HEK293 (cell line): ENCODE measurements around the gene KRTAP10-1.

Source experiments
- CTCF ChIA-PET: fragments of 350-600 bp; formaldehyde crosslinking; extraction: SDS; loops from one replicate; lab custom pipeline; 2021; ENCODE audit warnings: antibody characterized with exemption; lab: Yijun Ruan, JAX
- POLR2A ChIA-PET: fragments of 300-600 bp; formaldehyde crosslinking; extraction: SDS; loops from one replicate; lab custom pipeline; 2020; ENCODE audit warnings: antibody characterized with exemption, inconsistent platforms; lab: Yijun Ruan, JAX
- H3K27ac ChIP-seq: fragments of 200-500 bp; sonication (Bioruptor generic); 2 replicates; pipeline ENCODE4 v1.5.1; 2014; ENCODE audit warnings: low read depth, low read length, control low read depth, inconsistent platforms; ENCODE audit errors: extremely low read depth
- H3K36me3 ChIP-seq, 2 experiments: fragments of 200-500 bp in 1 of 2; sonication (Bioruptor generic) in 1 of 2; 1 replicate in 1 of 2; 2 replicates in 1 of 2; pipeline ENCODE4 v1.5.1; 2014 to 2017; ENCODE audit warnings: inconsistent platforms in 2 of 2, low read length in 2 of 2; ENCODE audit not compliant: control insufficient read depth in 2 of 2, insufficient read depth in 1 of 2
- H3K4me1 ChIP-seq: fragments of 200-500 bp; sonication (Bioruptor generic); 2 replicates; pipeline ENCODE4 v1.5.1; 2014; ENCODE audit warnings: mild to moderate bottlenecking, low read length, inconsistent platforms; ENCODE audit not compliant: control insufficient read depth, insufficient read depth
- H3K4me3 ChIP-seq: 2 replicates; pipeline ENCODE4 v1.5.1; 2011; ENCODE audit warnings: low read depth, mild to moderate bottlenecking, control low read depth, low read length, moderate library complexity
- H3K9me3 ChIP-seq: fragments of 200-500 bp; sonication (Bioruptor generic); 2 replicates; pipeline ENCODE4 v1.5.1; 2014; ENCODE audit warnings: low read depth, low read length, inconsistent platforms; ENCODE audit not compliant: control insufficient read depth, insufficient read depth
- HOXC10 ChIP-seq: sonication (generic); formaldehyde crosslinking; IDR thresholded peaks from 2 replicates; pipeline ENCODE4 v1.8.1; 2023; ENCODE audit warnings: mild to moderate bottlenecking, missing genetic modification reagents
- KLF7 ChIP-seq: fragments of 450-650 bp; formaldehyde crosslinking; IDR thresholded peaks from 2 replicates; pipeline ENCODE4 v1.5.1; 2016; ENCODE audit warnings: missing biosample characterization, missing genetic modification characterization, borderline replicate concordance
- MYNN ChIP-seq: fragments of 450-650 bp; formaldehyde crosslinking; IDR thresholded peaks from 2 replicates; pipeline ENCODE4 v1.5.1; 2016; ENCODE audit warnings: missing biosample characterization, missing genetic modification characterization, borderline replicate concordance
- REST ChIP-seq: fragments of 450-650 bp; formaldehyde crosslinking; IDR thresholded peaks from 2 replicates; pipeline ENCODE4 v1.5.1; 2016; ENCODE audit warnings: missing biosample characterization, missing genetic modification characterization
- ZBTB7A ChIP-seq: fragments of 450-650 bp; formaldehyde crosslinking; IDR thresholded peaks from 2 replicates; pipeline ENCODE4 v1.5.1; 2016; ENCODE audit warnings: low read depth, missing biosample characterization, missing genetic modification characterization
- ZEB2 ChIP-seq: fragments of 450-650 bp; formaldehyde crosslinking; IDR thresholded peaks from 2 replicates; pipeline ENCODE4 v1.5.1; 2016; ENCODE audit warnings: missing biosample characterization, missing genetic modification characterization
- ZNF114 ChIP-seq: fragments of 450-650 bp; formaldehyde crosslinking; IDR thresholded peaks from 2 replicates; pipeline ENCODE4 v1.5.0; 2017; ENCODE audit warnings: missing biosample characterization, missing genetic modification characterization
- ZNF184 ChIP-seq: fragments of 450-650 bp; IDR thresholded peaks from 2 replicates; pipeline ENCODE4 v1.5.1; 2018; ENCODE audit warnings: missing biosample characterization, mild to moderate bottlenecking, missing genetic modification characterization
- ZNF223 ChIP-seq: fragments of 450-650 bp; formaldehyde crosslinking; IDR thresholded peaks from 2 replicates; pipeline ENCODE4 v1.5.1; 2016; ENCODE audit warnings: missing biosample characterization, missing genetic modification characterization
- ZNF26 ChIP-seq: fragments of 450-650 bp; formaldehyde crosslinking; IDR thresholded peaks from 2 replicates; pipeline ENCODE4 v1.5.1; 2016; ENCODE audit warnings: missing biosample characterization, missing genetic modification characterization
- ZNF280D ChIP-seq: fragments of 450-650 bp; formaldehyde crosslinking; IDR thresholded peaks from 2 replicates; pipeline ENCODE4 v1.5.1; 2016; ENCODE audit warnings: missing biosample characterization, missing genetic modification characterization
- ZNF292 ChIP-seq: fragments of 450-650 bp; formaldehyde crosslinking; IDR thresholded peaks from 2 replicates; pipeline ENCODE4 v1.5.1; 2016; ENCODE audit warnings: low read depth, missing biosample characterization, missing genetic modification characterization, borderline replicate concordance
- ZNF362 ChIP-seq: fragments of 450-650 bp; formaldehyde crosslinking; IDR thresholded peaks from 2 replicates; pipeline ENCODE4 v1.5.1; 2016; ENCODE audit warnings: missing biosample characterization, missing genetic modification characterization
- ZNF37A ChIP-seq: fragments of 450-650 bp; IDR thresholded peaks from 2 replicates; pipeline ENCODE4 v1.5.1; 2018; ENCODE audit warnings: missing biosample characterization, missing genetic modification characterization
- ZNF548 ChIP-seq: fragments of 450-650 bp; formaldehyde crosslinking; IDR thresholded peaks from 2 replicates; pipeline ENCODE4 v1.5.1; 2016; ENCODE audit warnings: missing biosample characterization, missing genetic modification characterization
- ZNF600 ChIP-seq: fragments of 450-650 bp; formaldehyde crosslinking; IDR thresholded peaks from 2 replicates; pipeline ENCODE4 v1.5.1; 2016; ENCODE audit warnings: missing biosample characterization, missing genetic modification characterization
- ZNF654 ChIP-seq: fragments of 450-650 bp; formaldehyde crosslinking; IDR thresholded peaks from 2 replicates; pipeline ENCODE4 v1.5.1; 2016; ENCODE audit warnings: low read depth, missing biosample characterization, missing genetic modification characterization
- ZNF701 ChIP-seq: fragments of 450-650 bp; formaldehyde crosslinking; IDR thresholded peaks from 2 replicates; pipeline ENCODE4 v1.5.1; 2016; ENCODE audit warnings: missing biosample characterization, missing genetic modification characterization
- ZNF704 ChIP-seq: fragments of 450-650 bp; formaldehyde crosslinking; IDR thresholded peaks from 2 replicates; pipeline ENCODE4 v1.5.1; 2016; ENCODE audit warnings: missing biosample characterization, missing genetic modification characterization
- ZNF707 ChIP-seq: fragments of 450-650 bp; formaldehyde crosslinking; IDR thresholded peaks from 2 replicates; pipeline ENCODE4 v1.5.1; 2016; ENCODE audit warnings: missing biosample characterization, missing genetic modification characterization
- ZNF843 ChIP-seq: fragments of 450-650 bp; formaldehyde crosslinking; IDR thresholded peaks from 2 replicates; pipeline ENCODE4 v1.5.1; 2016; ENCODE audit warnings: missing biosample characterization, missing genetic modification characterization
- ZXDB ChIP-seq: fragments of 450-650 bp; formaldehyde crosslinking; IDR thresholded peaks from 2 replicates; pipeline ENCODE4 v1.5.1; 2016; ENCODE audit warnings: missing biosample characterization, missing genetic modification characterization

The KRTAP10-1 gene

GRCh38 chr21:44499631-44500030, 40.4 kb downstream of the KRTAP10-1 start:
- ChIA-PET POLR2A (no interaction called here), CTCF (interaction anchor here (1.4 kb wide), 1 partner anchor 294 kb away, joined by 5 read pairs; no protein-coding TSS in a partner anchor)
- H3K27ac ChIP-seq = no peak overlapping the region
- no peaks in the 10 kb centered on the region for H3K9me3 ChIP-seq
- no peak overlapping the region for H3K4me3 ChIP-seq
- H3K36me3 ChIP-seq = no peaks in the 10 kb centered on the region
- H3K4me1 ChIP-seq = no peaks in the 10 kb centered on the region
- TF ChIP-seq ZNF548 (tag by site-specific recombination) = no peak
- no peak for TF ChIP-seq ZEB2 (tag by site-specific recombination)
- no peak for TF ChIP-seq ZNF654 (tag by site-specific recombination)
- no peak for TF ChIP-seq ZNF223
- no peak for TF ChIP-seq ZNF707 (tag by site-specific recombination)
- TF ChIP-seq REST (tag by site-specific recombination) = peak; percentile 97
- no peak for TF ChIP-seq ZNF26 (tag by site-specific recombination)
- no peak for TF ChIP-seq KLF7 (tag by site-specific recombination)

- Histone ChIP-seq H3K9me3 (no peaks in the 10 kb centered on the region), H3K4me3 (no peak overlapping the region), H3K36me3 (no peaks in the 10 kb centered on the region), H3K27ac (no peak overlapping the region), H3K4me1 (no peaks in the 10 kb centered on the region)
- CTCF ChIA-PET = interaction anchor here (0.7 kb wide), 1 partner anchor 11 kb away, joined by 3 read pairs; no protein-coding TSS in a partner anchor
- POLR2A ChIA-PET = no interaction called here
- no peak for TF ChIP-seq ZBTB7A (tag by site-specific recombination)
- no peak for TF ChIP-seq MYNN
- TF ChIP-seq ZNF280D (tag by site-specific recombination) = no peak
- no peak for TF ChIP-seq ZNF114
- no peak for TF ChIP-seq ZNF37A (tag by site-specific recombination)
- TF ChIP-seq ZNF704 = no peak
- TF ChIP-seq ZNF600 (tag by site-specific recombination) = no peak
- no peak for TF ChIP-seq ZNF843 (tag by site-specific recombination)
- TF ChIP-seq ZNF184 (tag by site-specific recombination) = no peak
- no peak for TF ChIP-seq REST (tag by site-specific recombination)
- no peak for TF ChIP-seq ZXDB
- TF ChIP-seq ZNF362 (tag by site-specific recombination) = no peak
- no peak for TF ChIP-seq HOXC10 (CRISPR knock-in tag)
- TF ChIP-seq ZNF292 = no peak
- TF ChIP-seq ZNF701 = no peak
- no peak for TF ChIP-seq KLF7 (tag by site-specific recombination)
Observed at GRCh38 chr21:44499211-44499560, 40.8 kb downstream of the KRTAP10-1 start.
